A673 (cell line): Measurements from ENCODE around the gene FAM124B. TPM values are rescaled to one million over a fixed set of nuclear protein-coding genes. Genes with fewer than 3 reads are reported as not detected.

Experiments used
- BruUV-seq: library from RNA; stranded (reverse); fragments of 400-500 nt; replicated peaks from 2 replicates; lab custom pipeline; 2021; lab: Mats Ljungman, UMichigan
- CTCF ChIA-PET: fragments of 300-600 bp; sonication (Branson Sonifier 250); formaldehyde crosslinking; loops from one replicate; lab custom pipeline; 2022; ENCODE audit warnings: antibody characterized with exemption; lab: Charles Lee
- POLR2A ChIA-PET: fragments of 300-600 bp; sonication (Branson Sonifier 250); formaldehyde crosslinking; loops from one replicate; lab custom pipeline; 2022; ENCODE audit warnings: antibody characterized with exemption; ENCODE audit not compliant: low non-redundant PET; lab: Charles Lee
- DNase-seq: peaks from one replicate; pipeline ENCODE4 v3.0.0-alpha.2; 2015; ENCODE audit warnings: low spot score
- H3K27ac ChIP-seq: fragments of 200-600 bp; sonication (generic); 2 replicates; pipeline ENCODE4 v1.5.1; 2016; ENCODE audit warnings: mixed run types, low read depth, mild to moderate bottlenecking, mixed read lengths, antibody characterized with exemption, low read length; ENCODE audit not compliant: poor library complexity, severe bottlenecking
- H3K27me3 ChIP-seq: fragments of 200-600 bp; sonication (generic); replicated peaks from 2 replicates; pipeline ENCODE4 v1.6.1; 2017; ENCODE audit warnings: mixed run types, low read depth, mild to moderate bottlenecking, mixed read lengths, antibody characterized with exemption, low read length; ENCODE audit not compliant: insufficient read depth, poor library complexity
- H3K36me3 ChIP-seq: fragments of 200-600 bp; sonication (generic); 2 replicates; pipeline ENCODE4 v1.6.1; 2016; ENCODE audit warnings: mixed run types, mild to moderate bottlenecking, mixed read lengths, antibody characterized with exemption, low read length; ENCODE audit not compliant: insufficient read depth, poor library complexity, severe bottlenecking
- H3K4me1 ChIP-seq: fragments of 200-600 bp; sonication (generic); 2 replicates; pipeline ENCODE4 v1.6.1; 2017; ENCODE audit warnings: mixed run types, mild to moderate bottlenecking, mixed read lengths, antibody characterized with exemption, low read length; ENCODE audit not compliant: insufficient read depth, poor library complexity, severe bottlenecking
- H3K4me3 ChIP-seq: fragments of 200-600 bp; sonication (generic); 2 replicates; pipeline ENCODE4 v1.5.1; 2016; ENCODE audit warnings: low read depth, mixed run types, mild to moderate bottlenecking, mixed read lengths, low read length; ENCODE audit not compliant: poor library complexity, severe bottlenecking
- H3K9me3 ChIP-seq: fragments of 200-600 bp; sonication (generic); 2 replicates; pipeline ENCODE4 v1.6.1; 2016; ENCODE audit warnings: mixed run types, low read depth, mild to moderate bottlenecking, mixed read lengths, antibody characterized with exemption, low read length; ENCODE audit not compliant: poor library complexity, severe bottlenecking
- CTCF ChIP-seq: fragments of 300-800, 200-600 bp; sonication (generic); conservative IDR thresholded peaks from 2 replicates; pipeline ENCODE4 v1.5.1; 2017; ENCODE audit warnings: low read depth, mild to moderate bottlenecking, antibody characterized with exemption, low read length, moderate library complexity, mixed read lengths
- EZH2 ChIP-seq: fragments of 200-600 bp; sonication (generic); IDR thresholded peaks from 2 replicates; pipeline ENCODE4 v1.6.1; 2017; ENCODE audit warnings: borderline replicate concordance, low read depth, mild to moderate bottlenecking, mixed read lengths, antibody characterized with exemption, low read length; ENCODE audit not compliant: poor library complexity, severe bottlenecking
- intact Hi-C: fragments of 100-400 bp; cut with micrococcal nuclease; formaldehyde crosslinking; loops from one replicate; pipeline ENCODE4 v1.10.0; 2022; ENCODE audit not compliant: unreplicated experiment
- total RNA-seq: library from RNA; stranded (reverse); gene quantifications from 2 replicates; pipeline ENCODE4 v1.2.3, GENCODE V29; 2021

The FAM124B gene
- total RNA-seq, 1 experiment from 2014 or later = not detected

- Histone ChIP-seq H3K4me1 (peaks cover 13% of the 10 kb centered on the region), H3K9me3 (no peaks in the 10 kb centered on the region), H3K27me3 (no peaks in the 10 kb centered on the region), H3K36me3 (no peaks in the 10 kb centered on the region), H3K27ac (peak overlapping the region; percentile 47), H3K4me3 (peak overlapping the region; percentile 54)
- DNase-seq = peak; percentile 83
- intact Hi-C loops = loop anchor here (10.0 kb wide), 2 partner anchors 202 to 468 kb away; no protein-coding TSS in a partner anchor
- ChIA-PET POLR2A (no interaction called here), CTCF (no interaction called here)
- TF ChIP-seq EZH2 (no peak), CTCF (no peak)
- no TSS peak for BruUV-seq
Measured at GRCh38 chr2:224442071-224442967, 40.4 kb upstream of the FAM124B start.

- peaks cover 13% of the 10 kb centered on the region for H3K4me1 ChIP-seq
- H3K9me3 ChIP-seq = no peaks in the 10 kb centered on the region
- no peaks in the 10 kb centered on the region for H3K36me3 ChIP-seq
- no peak for TF ChIP-seq EZH2
- no peak for TF ChIP-seq CTCF
- BruUV-seq = no TSS peak
- no peaks in the 10 kb centered on the region for H3K27me3 ChIP-seq
- H3K27ac ChIP-seq = no peak overlapping the region
- CTCF ChIA-PET = no interaction called here
- DNase-seq = no peak
- POLR2A ChIA-PET = interaction anchor here (0.6 kb wide), 1 partner anchor 15 kb away, joined by 3 read pairs; no protein-coding TSS in a partner anchor
- intact Hi-C loops = loop anchor here (10.0 kb wide), 2 partner anchors 204 to 466 kb away; no protein-coding TSS in a partner anchor
- no peak overlapping the region for H3K4me3 ChIP-seq
Measured at GRCh38 chr2:224440988-224441387, 39.1 kb upstream of the FAM124B start.

GRCh38 chr2:224438726-224439125 lies 36.8 kb upstream of the FAM124B start:
- CTCF ChIA-PET = no interaction called here
- H3K4me3 ChIP-seq = no peak overlapping the region

More at GRCh38 chr2:224438726-224439125, 36.8 kb upstream of the FAM124B start:
- TF ChIP-seq EZH2 (no peak), CTCF (no peak)
- H3K27me3 ChIP-seq = no peaks in the 10 kb centered on the region
- no TSS peak for BruUV-seq
- intact Hi-C loops = no loop called here
- H3K36me3 ChIP-seq = no peaks in the 10 kb centered on the region
- no peak for DNase-seq
- peaks cover 11% of the 10 kb centered on the region for H3K4me1 ChIP-seq
- H3K9me3 ChIP-seq = no peaks in the 10 kb centered on the region
- H3K27ac ChIP-seq = no peak overlapping the region
- POLR2A ChIA-PET = interaction anchor here (0.6 kb wide), 1 partner anchor 30 kb away, joined by 3 read pairs; no protein-coding TSS in a partner anchor
